ENCODE data around the gene NAGA. TPM values are rescaled to one million over a fixed set of nuclear protein-coding genes. Genes with fewer than 3 reads are reported as not detected.

NAGA gene
- total and polyA plus RNA-seq, 2 of the 4 experiments (the other 2 are of a cell fraction) = 34.3 to 44.8 TPM

DNA sequence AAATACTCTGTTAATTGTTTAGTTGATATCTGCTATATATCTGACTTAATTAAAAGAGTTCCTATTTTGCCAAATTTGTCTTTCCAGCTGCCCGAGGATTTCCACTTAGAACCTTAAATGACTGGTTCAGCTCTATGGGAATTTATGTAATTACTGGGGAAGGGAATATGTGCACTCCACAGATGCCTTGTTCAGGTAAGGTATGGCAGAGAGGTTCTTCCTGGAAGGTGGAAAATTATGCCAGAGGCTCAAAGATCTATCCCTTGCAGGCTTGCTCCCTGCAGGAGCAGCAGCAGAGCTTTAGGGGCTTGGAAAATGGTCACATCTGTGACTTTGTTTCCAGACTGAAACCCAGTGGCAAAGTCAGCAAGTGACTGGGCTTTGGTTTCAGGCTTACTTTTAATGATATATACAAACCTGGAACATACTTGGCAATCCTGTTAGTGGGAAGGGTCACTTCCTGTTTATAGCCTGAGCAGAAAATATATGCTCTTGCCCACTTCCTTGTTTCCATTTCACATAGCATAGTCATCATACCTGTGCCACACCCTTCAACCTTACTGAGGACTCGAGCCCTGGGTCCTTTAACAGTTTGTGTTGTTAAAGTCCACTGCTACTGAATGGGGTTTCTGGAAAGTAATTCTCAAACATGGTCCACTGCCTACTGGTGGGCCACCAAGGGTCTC, 48.3 kb downstream of the NAGA start:
- no peak for ATAC-seq (ENCODE audit: low read depth)
- H3K4me3 ChIP-seq (ENCODE audit: insufficient read depth, low read depth, low read length) = no peak overlapping the region
- H2BK20ac ChIP-seq (ENCODE audit: low read depth, low read length) = no peak overlapping the region
- H3K27ac ChIP-seq (ENCODE audit: insufficient read depth, low read length) = no peak overlapping the region
- no peak overlapping the region for H3K9ac ChIP-seq (ENCODE audit: low read depth, low read length)
- in situ Hi-C loops (cut with MboI; ENCODE audit: low sequenced_read_pairs) (no loop called here), intact Hi-C loops (cut with micrococcal nuclease) (no loop called here), dilution Hi-C loops (cut with HindIII; ENCODE audit: low sequenced_read_pairs, unreplicated experiment) (no loop called here)
- H3K4me2 ChIP-seq (ENCODE audit: low read depth, low read length) = no peak overlapping the region
- H3K9me3 ChIP-seq (ENCODE audit: control insufficient read depth, insufficient read depth, low read length) = no peaks in the 10 kb centered on the region
- ChIA-PET POLR2A (ENCODE audit: unreplicated experiment) (no interaction called here), CTCF (no interaction called here)
- H4K8ac ChIP-seq (ENCODE audit: low read depth in 2 of 2, low read length in 2 of 2) = no peak overlapping the region
- no peak overlapping the region for H3K56ac ChIP-seq (ENCODE audit: extremely low read depth, insufficient read depth, low read length)
- no CpG with 5 or more reads among the region's 2 CpGs for WGBS, 2 experiments (ENCODE audit: extremely low coverage in 2 of 2, insufficient read length in 1 of 2)
- H3K4me1 ChIP-seq (ENCODE audit: control insufficient read depth, insufficient read depth, low read length) = no peaks in the 10 kb centered on the region
- H3K4ac ChIP-seq (ENCODE audit: low read depth, low read length) = no peak overlapping the region
- H3K27me3 ChIP-seq (ENCODE audit: control insufficient read depth, insufficient read depth, low read length) = peaks cover 11% of the 10 kb centered on the region
- H2AK9ac ChIP-seq (replicated peaks; ENCODE audit: low read depth, low read length, poor library complexity) = no peak overlapping the region
- no peak for TF ChIP-seq MAFK (IDR thresholded peaks at IDR 0.05; ENCODE audit: low read depth, low read length)
- no peak for TF ChIP-seq FOS (IDR thresholded peaks at IDR 0.05; ENCODE audit: low read depth, low read length)
- TF ChIP-seq RCOR1 (IDR thresholded peaks at IDR 0.05; ENCODE audit: insufficient replicate concordance, low read length) = no peak
- no peak for TF ChIP-seq MAZ (IDR thresholded peaks at IDR 0.05; ENCODE audit: borderline replicate concordance, low read depth, low read length)
- TF ChIP-seq MXI1 (IDR thresholded peaks at IDR 0.05; ENCODE audit: borderline replicate concordance, low read depth, low read length) = no peak
- TF ChIP-seq POLR2A (IDR thresholded peaks at IDR 0.05; ENCODE audit: low read depth, low read length) = no peak
- TF ChIP-seq, protein P1, sequence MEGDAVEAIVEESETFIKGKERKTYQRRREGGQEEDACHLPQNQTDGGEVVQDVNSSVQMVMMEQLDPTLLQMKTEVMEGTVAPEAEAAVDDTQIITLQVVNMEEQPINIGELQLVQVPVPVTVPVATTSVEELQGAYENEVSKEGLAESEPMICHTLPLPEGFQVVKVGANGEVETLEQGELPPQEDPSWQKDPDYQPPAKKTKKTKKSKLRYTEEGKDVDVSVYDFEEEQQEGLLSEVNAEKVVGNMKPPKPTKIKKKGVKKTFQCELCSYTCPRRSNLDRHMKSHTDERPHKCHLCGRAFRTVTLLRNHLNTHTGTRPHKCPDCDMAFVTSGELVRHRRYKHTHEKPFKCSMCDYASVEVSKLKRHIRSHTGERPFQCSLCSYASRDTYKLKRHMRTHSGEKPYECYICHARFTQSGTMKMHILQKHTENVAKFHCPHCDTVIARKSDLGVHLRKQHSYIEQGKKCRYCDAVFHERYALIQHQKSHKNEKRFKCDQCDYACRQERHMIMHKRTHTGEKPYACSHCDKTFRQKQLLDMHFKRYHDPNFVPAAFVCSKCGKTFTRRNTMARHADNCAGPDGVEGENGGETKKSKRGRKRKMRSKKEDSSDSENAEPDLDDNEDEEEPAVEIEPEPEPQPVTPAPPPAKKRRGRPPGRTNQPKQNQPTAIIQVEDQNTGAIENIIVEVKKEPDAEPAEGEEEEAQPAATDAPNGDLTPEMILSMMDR (conservative IDR thresholded peaks at IDR 0.05; ENCODE audit: low read depth, low read length) = no peak
- no peak overlapping the region for H2BK5ac ChIP-seq (ENCODE audit: low read depth, low read length, poor library complexity, severe bottlenecking)
- no TSS peak for BruUV-seq (replicated peaks)
- no peak overlapping the region for H2BK15ac ChIP-seq (ENCODE audit: low read depth, low read length)
- no peak overlapping the region for H2BK120ac ChIP-seq (ENCODE audit: low read depth, low read length)
- H3K79me1 ChIP-seq (ENCODE audit: low read depth in 1 of 2, low read length in 2 of 2) = no peaks in the 10 kb centered on the region
- no peak overlapping the region for H4K5ac ChIP-seq (ENCODE audit: low read depth, low read length)
- H3K14ac ChIP-seq (replicated peaks; ENCODE audit: low read depth, low read length) = no peak overlapping the region
- H3K18ac ChIP-seq (ENCODE audit: low read depth, low read length) = no peak overlapping the region
- no peaks in the 10 kb centered on the region for H3K36me3 ChIP-seq (ENCODE audit: control insufficient read depth, insufficient read depth, low read length)
- H2AK5ac ChIP-seq (ENCODE audit: low read depth, low read length) = no peak overlapping the region
- no peak overlapping the region for H3K23ac ChIP-seq (ENCODE audit: low read depth, low read length)
- no peaks in the 10 kb centered on the region for H4K20me1 ChIP-seq (ENCODE audit: insufficient read depth, low read length)
- no peak for DNase-seq
- H4K91ac ChIP-seq (ENCODE audit: insufficient read depth, low read depth, low read length) = no peak overlapping the region
- H3K9me1 ChIP-seq (ENCODE audit: insufficient read depth, low read length) = no peaks in the 10 kb centered on the region
- no peak overlapping the region for H2AFZ ChIP-seq (replicated peaks; ENCODE audit: low read length, poor library complexity)
